OCI-LY3 (cell line): ENCODE data around the gene AGAP1.

Experiments
- EZH2phosphoT487 ChIP-seq: fragments of 200-600 bp; shearing (Covaris generic); IDR thresholded peaks from 2 replicates; pipeline ENCODE4 v1.6.1; 2018; ENCODE audit warnings: antibody characterized with exemption, mixed run types, low read depth
- TF ChIP-seq, protein P1 (sequence below): fragments of 200-600, 300-600 bp; sonication (generic); IDR thresholded peaks from 2 replicates; pipeline ENCODE4 v1.5.1; 2014; ENCODE audit warnings: antibody characterized with exemption, low read length, low read depth

DNA sequence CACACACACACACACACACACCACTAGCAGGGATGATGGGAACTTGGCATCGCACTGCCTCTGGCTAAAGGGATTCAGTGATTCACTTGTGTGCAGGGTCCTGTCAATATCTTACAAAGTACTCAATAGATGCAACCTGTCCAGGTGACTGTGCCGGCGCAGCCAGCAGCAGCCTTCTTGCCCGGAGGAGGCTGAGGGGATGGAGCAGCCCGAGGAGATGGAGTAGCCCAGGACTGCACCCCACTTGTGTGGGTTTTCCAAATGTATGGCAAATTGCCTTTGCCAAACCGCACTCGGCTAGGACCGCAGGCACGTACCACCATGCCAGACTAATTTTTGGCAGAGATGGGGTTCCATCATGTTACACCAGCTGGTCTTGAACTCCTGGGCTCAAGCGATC lies 643.2 kb downstream of the AGAP1 start:
- TF ChIP-seq, protein P1, sequence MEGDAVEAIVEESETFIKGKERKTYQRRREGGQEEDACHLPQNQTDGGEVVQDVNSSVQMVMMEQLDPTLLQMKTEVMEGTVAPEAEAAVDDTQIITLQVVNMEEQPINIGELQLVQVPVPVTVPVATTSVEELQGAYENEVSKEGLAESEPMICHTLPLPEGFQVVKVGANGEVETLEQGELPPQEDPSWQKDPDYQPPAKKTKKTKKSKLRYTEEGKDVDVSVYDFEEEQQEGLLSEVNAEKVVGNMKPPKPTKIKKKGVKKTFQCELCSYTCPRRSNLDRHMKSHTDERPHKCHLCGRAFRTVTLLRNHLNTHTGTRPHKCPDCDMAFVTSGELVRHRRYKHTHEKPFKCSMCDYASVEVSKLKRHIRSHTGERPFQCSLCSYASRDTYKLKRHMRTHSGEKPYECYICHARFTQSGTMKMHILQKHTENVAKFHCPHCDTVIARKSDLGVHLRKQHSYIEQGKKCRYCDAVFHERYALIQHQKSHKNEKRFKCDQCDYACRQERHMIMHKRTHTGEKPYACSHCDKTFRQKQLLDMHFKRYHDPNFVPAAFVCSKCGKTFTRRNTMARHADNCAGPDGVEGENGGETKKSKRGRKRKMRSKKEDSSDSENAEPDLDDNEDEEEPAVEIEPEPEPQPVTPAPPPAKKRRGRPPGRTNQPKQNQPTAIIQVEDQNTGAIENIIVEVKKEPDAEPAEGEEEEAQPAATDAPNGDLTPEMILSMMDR = no peak
- no peak for TF ChIP-seq EZH2phosphoT487
